Neural cell (in vitro differentiated cells): ENCODE data around the gene KBTBD8.

Source experiments
- MXI1 ChIP-seq: fragments of 450-650 bp; conservative IDR thresholded peaks from 2 replicates; pipeline ENCODE4 v1.6.1; 2014; ENCODE audit warnings: antibody characterized with exemption, mild to moderate bottlenecking; ENCODE audit not compliant: poor library complexity, severe bottlenecking
- POLR2AphosphoS5 ChIP-seq: IDR thresholded peaks from 2 replicates; pipeline ENCODE4 v1.6.1; 2012
- SMC3 ChIP-seq: fragments of 450-650 bp; conservative IDR thresholded peaks from 2 replicates; pipeline ENCODE4 v1.6.1; 2014; ENCODE audit warnings: antibody characterized with exemption, mild to moderate bottlenecking, moderate library complexity; ENCODE audit not compliant: poor library complexity
- TAF1 ChIP-seq: IDR thresholded peaks from 2 replicates; pipeline ENCODE4 v1.6.1; 2012; ENCODE audit warnings: low read depth
- TF ChIP-seq, protein P1 (sequence below): fragments of 450-650 bp; IDR thresholded peaks from 2 replicates; pipeline ENCODE4 v1.5.1; 2014; ENCODE audit warnings: antibody characterized with exemption, mild to moderate bottlenecking, moderate library complexity; ENCODE audit not compliant: poor library complexity, severe bottlenecking

- no peak for TF ChIP-seq POLR2AphosphoS5
- no peak for TF ChIP-seq MXI1
- no peak for TF ChIP-seq TAF1
- TF ChIP-seq, protein P1, sequence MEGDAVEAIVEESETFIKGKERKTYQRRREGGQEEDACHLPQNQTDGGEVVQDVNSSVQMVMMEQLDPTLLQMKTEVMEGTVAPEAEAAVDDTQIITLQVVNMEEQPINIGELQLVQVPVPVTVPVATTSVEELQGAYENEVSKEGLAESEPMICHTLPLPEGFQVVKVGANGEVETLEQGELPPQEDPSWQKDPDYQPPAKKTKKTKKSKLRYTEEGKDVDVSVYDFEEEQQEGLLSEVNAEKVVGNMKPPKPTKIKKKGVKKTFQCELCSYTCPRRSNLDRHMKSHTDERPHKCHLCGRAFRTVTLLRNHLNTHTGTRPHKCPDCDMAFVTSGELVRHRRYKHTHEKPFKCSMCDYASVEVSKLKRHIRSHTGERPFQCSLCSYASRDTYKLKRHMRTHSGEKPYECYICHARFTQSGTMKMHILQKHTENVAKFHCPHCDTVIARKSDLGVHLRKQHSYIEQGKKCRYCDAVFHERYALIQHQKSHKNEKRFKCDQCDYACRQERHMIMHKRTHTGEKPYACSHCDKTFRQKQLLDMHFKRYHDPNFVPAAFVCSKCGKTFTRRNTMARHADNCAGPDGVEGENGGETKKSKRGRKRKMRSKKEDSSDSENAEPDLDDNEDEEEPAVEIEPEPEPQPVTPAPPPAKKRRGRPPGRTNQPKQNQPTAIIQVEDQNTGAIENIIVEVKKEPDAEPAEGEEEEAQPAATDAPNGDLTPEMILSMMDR: no peak
- TF ChIP-seq SMC3: no peak
Measured at GRCh38 chr3:67008388-67008787, 10.3 kb downstream of the KBTBD8 start.
